Neural cell (in vitro differentiated cells): ENCODE measurements around the gene INPP1. TPM values are rescaled to one million over a fixed set of nuclear protein-coding genes. Genes with fewer than 3 reads are reported as not detected.

Experiments used
- H2AFZ ChIP-seq: fragments of 200-600, 300-800 bp; sonication (generic), shearing (Covaris generic); 2 replicates; pipeline ENCODE4 v1.6.0; 2014; ENCODE audit warnings: low read depth, mild to moderate bottlenecking, antibody characterized with exemption, low read length, moderate library complexity
- H3F3A ChIP-seq: fragments of 200-600 bp; shearing (Covaris generic); 2 replicates; pipeline ENCODE4 v1.6.1; 2016; ENCODE audit warnings: mild to moderate bottlenecking, moderate library complexity, mixed read lengths, antibody characterized with exemption, low read length; ENCODE audit not compliant: insufficient read depth, poor library complexity, severe bottlenecking
- H3K27ac ChIP-seq: fragments of 200-600, 300-800 bp; sonication (generic), shearing (Covaris generic); 2 replicates; pipeline ENCODE4 v1.5.1; 2014; ENCODE audit warnings: mild to moderate bottlenecking, low read length, moderate library complexity
- H3K27me3 ChIP-seq: fragments of 300-800, 200-600 bp; sonication (generic), shearing (Covaris generic); 2 replicates; pipeline ENCODE4 v1.6.0; 2014; ENCODE audit warnings: mild to moderate bottlenecking, low read depth, low read length, moderate library complexity; ENCODE audit not compliant: insufficient read depth
- H3K36me3 ChIP-seq: fragments of 300-800, 200-600 bp; sonication (generic), shearing (Covaris generic); 2 replicates; pipeline ENCODE4 v1.5.1; 2014; ENCODE audit warnings: mild to moderate bottlenecking, antibody characterized with exemption, low read length, moderate library complexity; ENCODE audit not compliant: insufficient read depth
- H3K4me2 ChIP-seq: fragments of 300-800, 200-600 bp; sonication (generic), shearing (Covaris generic); 2 replicates; pipeline ENCODE4 v1.6.0; 2014; ENCODE audit warnings: mild to moderate bottlenecking, low read length
- H3K4me3 ChIP-seq: fragments of 300-800, 200-600 bp; sonication (generic), shearing (Covaris generic); 2 replicates; pipeline ENCODE4 v1.5.1; 2014; ENCODE audit warnings: mild to moderate bottlenecking, low read length, moderate library complexity
- H3K79me2 ChIP-seq: fragments of 200-600 bp; shearing (Covaris generic); replicated peaks from 2 replicates; pipeline ENCODE4 v1.6.0; 2014; ENCODE audit warnings: mild to moderate bottlenecking, low read length, moderate library complexity; ENCODE audit not compliant: insufficient read depth
- H3K9ac ChIP-seq: fragments of 300-800, 200-600 bp; sonication (generic), shearing (Covaris generic); 2 replicates; pipeline ENCODE4 v1.6.1; 2016; ENCODE audit warnings: mild to moderate bottlenecking, low read length, mixed read lengths
- H3K9me2 ChIP-seq: fragments of 200-600 bp; shearing (Covaris generic); 2 replicates; pipeline ENCODE4 v1.6.1; 2016; ENCODE audit warnings: mild to moderate bottlenecking, low read length, mixed read lengths; ENCODE audit not compliant: insufficient read depth
- H3K9me3 ChIP-seq: fragments of 200-600, 300-800 bp; sonication (generic), shearing (Covaris generic); 2 replicates; pipeline ENCODE4 v1.6.1; 2016; ENCODE audit warnings: mild to moderate bottlenecking, mixed run types, low read length, moderate library complexity, mixed read lengths
- H4K20me1 ChIP-seq: fragments of 200-600 bp; shearing (Covaris generic); 2 replicates; pipeline ENCODE4 v1.6.1; 2016; ENCODE audit warnings: mild to moderate bottlenecking, mixed run types; ENCODE audit not compliant: insufficient read depth
- CTCF ChIP-seq: fragments of 450-650 bp; IDR thresholded peaks from 2 replicates; pipeline ENCODE4 v1.5.1; 2014; ENCODE audit warnings: antibody characterized with exemption, mild to moderate bottlenecking, moderate library complexity; ENCODE audit not compliant: poor library complexity, severe bottlenecking
- EP300 ChIP-seq: fragments of 450-650 bp; conservative IDR thresholded peaks from 2 replicates; pipeline ENCODE4 v1.6.1; 2014; ENCODE audit warnings: antibody characterized with exemption, mild to moderate bottlenecking, moderate library complexity; ENCODE audit not compliant: poor library complexity, severe bottlenecking
- EZH2 ChIP-seq: fragments of 200-600, 300-800 bp; shearing (Covaris generic), sonication (generic); IDR thresholded peaks from 2 replicates; pipeline ENCODE4 v1.6.1; 2014; ENCODE audit warnings: antibody characterized with exemption, low read length, borderline replicate concordance, mild to moderate bottlenecking; ENCODE audit not compliant: insufficient read depth, poor library complexity, severe bottlenecking
- MXI1 ChIP-seq: fragments of 450-650 bp; conservative IDR thresholded peaks from 2 replicates; pipeline ENCODE4 v1.6.1; 2014; ENCODE audit warnings: antibody characterized with exemption, mild to moderate bottlenecking; ENCODE audit not compliant: poor library complexity, severe bottlenecking
- POLR2AphosphoS5 ChIP-seq: IDR thresholded peaks from 2 replicates; pipeline ENCODE4 v1.6.1; 2012
- RAD21 ChIP-seq: fragments of 450-650 bp; conservative IDR thresholded peaks from 2 replicates; pipeline ENCODE4 v1.6.1; 2014; ENCODE audit warnings: antibody characterized with exemption, mild to moderate bottlenecking, moderate library complexity
- REST ChIP-seq: IDR thresholded peaks from 2 replicates; pipeline ENCODE4 v1.6.1; 2012; ENCODE audit warnings: borderline replicate concordance
- SMC3 ChIP-seq: fragments of 450-650 bp; conservative IDR thresholded peaks from 2 replicates; pipeline ENCODE4 v1.6.1; 2014; ENCODE audit warnings: antibody characterized with exemption, mild to moderate bottlenecking, moderate library complexity; ENCODE audit not compliant: poor library complexity
- TAF1 ChIP-seq: IDR thresholded peaks from 2 replicates; pipeline ENCODE4 v1.6.1; 2012; ENCODE audit warnings: low read depth
- polyA plus RNA-seq: library from polyadenylated mRNA; depleted of rRNA; stranded (reverse); fragments of >200 nt; gene quantifications from 2 replicates; pipeline ENCODE4 v1.2.3, GENCODE V29; 2014

Gene INPP1
- polyA plus RNA-seq, 1 donor from 2014 or later: 15.1 TPM

DNA sequence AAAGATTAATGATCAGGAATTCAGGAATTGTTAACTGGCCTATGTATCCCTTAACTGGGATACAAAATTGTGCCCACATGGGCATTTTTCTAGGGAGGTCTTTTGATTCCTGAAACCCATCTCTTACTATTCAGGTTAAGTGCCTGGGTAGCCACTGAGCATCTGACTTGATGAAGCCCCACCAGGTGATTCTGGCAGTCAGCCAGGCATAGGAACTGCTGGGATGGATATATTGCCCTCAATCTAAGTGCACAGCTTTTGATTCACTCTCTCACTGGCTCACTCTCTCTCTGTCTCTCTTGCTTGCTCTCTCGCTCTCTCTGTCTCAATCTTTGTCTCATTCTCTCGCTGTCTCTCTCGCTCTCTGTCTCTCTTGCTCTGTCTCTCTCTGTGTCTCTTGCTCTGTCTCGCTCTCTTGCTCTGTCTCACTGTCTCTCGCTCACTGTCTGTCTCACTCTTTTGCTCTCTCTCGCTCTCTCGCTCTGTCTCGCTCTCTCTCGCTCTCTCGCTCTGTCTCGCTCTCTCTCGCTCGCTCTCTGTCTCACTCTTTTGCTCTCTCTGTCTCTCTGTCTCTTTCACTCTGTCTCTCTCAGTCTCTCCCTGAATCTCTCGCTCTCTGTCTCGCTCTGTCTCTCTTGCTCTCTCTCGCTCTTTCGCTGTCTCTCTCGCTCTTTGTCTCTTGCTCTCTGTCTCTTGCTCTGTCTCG, 22.3 kb downstream of the INPP1 start:
- H3K9me3 ChIP-seq: no peaks in the 10 kb centered on the region
- no peak overlapping the region for H2AFZ ChIP-seq
- no peak overlapping the region for H3K4me3 ChIP-seq
- H3K9ac ChIP-seq: no peak overlapping the region
- no peaks in the 10 kb centered on the region for H3F3A ChIP-seq
- no peak overlapping the region for H3K27ac ChIP-seq
- no peaks in the 10 kb centered on the region for H3K36me3 ChIP-seq
- no peaks in the 10 kb centered on the region for H3K79me2 ChIP-seq
- H3K27me3 ChIP-seq: no peaks in the 10 kb centered on the region
- TF ChIP-seq EZH2: no peak
- no peak for TF ChIP-seq EP300
- no peak for TF ChIP-seq SMC3
- TF ChIP-seq RAD21: no peak
- TF ChIP-seq REST: no peak
- TF ChIP-seq CTCF: no peak
- TF ChIP-seq TAF1: no peak
- no peak for TF ChIP-seq MXI1
- no peak for TF ChIP-seq POLR2AphosphoS5
- no peak overlapping the region for H3K4me2 ChIP-seq
- H4K20me1 ChIP-seq: no peaks in the 10 kb centered on the region
- H3K9me2 ChIP-seq: no peaks in the 10 kb centered on the region

DNA sequence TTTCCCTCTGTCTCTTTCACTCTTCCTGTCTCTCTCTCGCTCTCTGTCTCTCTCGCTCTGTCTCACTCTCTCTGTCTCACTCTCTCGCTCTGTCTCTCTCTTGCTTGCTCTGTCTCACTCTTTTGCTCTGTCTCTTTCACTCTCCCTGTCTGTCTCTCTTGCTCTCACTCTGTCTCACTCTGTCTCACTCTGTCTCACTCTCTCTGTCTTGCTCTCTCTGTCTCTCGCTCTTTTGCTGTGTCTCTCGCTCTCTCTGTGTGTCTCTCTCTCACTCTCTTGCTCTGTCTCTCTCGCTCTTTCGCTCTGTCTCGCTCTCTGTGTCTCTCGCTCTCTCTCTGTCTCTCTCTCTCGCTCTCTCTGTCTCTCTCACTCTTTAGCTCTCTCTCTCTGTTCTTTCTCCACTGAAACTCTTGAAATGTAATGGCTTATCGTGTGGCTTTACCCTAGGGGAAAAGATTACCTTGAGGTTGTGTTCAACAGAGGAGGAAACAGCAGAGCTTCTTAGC, 22.9 kb downstream of the INPP1 start:
- Histone ChIP-seq H3K4me2 (no peak overlapping the region), H3K79me2 (no peaks in the 10 kb centered on the region), H3K36me3 (no peaks in the 10 kb centered on the region), H3F3A (no peaks in the 10 kb centered on the region), H3K4me3 (no peak overlapping the region), H3K9me2 (no peaks in the 10 kb centered on the region), H4K20me1 (no peaks in the 10 kb centered on the region), H3K9me3 (no peaks in the 10 kb centered on the region), H3K27me3 (no peaks in the 10 kb centered on the region), H2AFZ (no peak overlapping the region), H3K27ac (no peak overlapping the region), H3K9ac (no peak overlapping the region)
- TF ChIP-seq MXI1 (no peak), CTCF (no peak), REST (no peak), POLR2AphosphoS5 (no peak), EZH2 (no peak), EP300 (no peak), TAF1 (no peak), RAD21 (no peak), SMC3 (no peak)
